ENCODE measurements around the gene LSM10. TPM values are rescaled to one million over a fixed set of nuclear protein-coding genes. Genes with fewer than 3 reads are reported as not detected.

LSM10 gene
- total RNA-seq, 4 donors from 2014 or later = 21.0 to 32.2 (median 27.0) TPM

- intact Hi-C loops (cut with DNase I; ENCODE audit: low total_unique reads) = no loop called here
- TF ChIP-seq POLR2A (IDR thresholded peaks at IDR 0.05) = no peak
- TF ChIP-seq CTCF (IDR thresholded peaks at IDR 0.05) = no peak
- 94% methylated on average over 5 of the region's 5 CpGs for WGBS, 2 donors
- H3K4me3 ChIP-seq (ENCODE audit: low read depth, poor library complexity, severe bottlenecking) = no peak overlapping the region
- no peak for DNase-seq (ENCODE audit: low spot score in 2 of 2)
Measured at GRCh38 chr1:36381405-36381804, 16.3 kb downstream of the LSM10 start.

- H3K4me3 ChIP-seq (ENCODE audit: low read depth, poor library complexity, severe bottlenecking) = no peak overlapping the region
- no peak for DNase-seq (ENCODE audit: low spot score in 2 of 2)
- intact Hi-C loops (cut with DNase I; ENCODE audit: low total_unique reads) = no loop called here
- TF ChIP-seq CTCF (IDR thresholded peaks at IDR 0.05) (no peak), POLR2A (IDR thresholded peaks at IDR 0.05) (no peak)
- 83 to 90% methylated on average over 3 of the region's 3 CpGs for WGBS, 2 donors
Measured at GRCh38 chr1:36380782-36381181, 16.9 kb downstream of the LSM10 start.

GRCh38 chr1:36380143-36380619 is 17.5 kb downstream of the LSM10 start:
- intact Hi-C loops (cut with DNase I; ENCODE audit: low total_unique reads) = no loop called here
- TF ChIP-seq CTCF (IDR thresholded peaks at IDR 0.05) (no peak), POLR2A (IDR thresholded peaks at IDR 0.05) (no peak)
- no peak overlapping the region for H3K4me3 ChIP-seq (ENCODE audit: low read depth, poor library complexity, severe bottlenecking)
- DNase-seq (ENCODE audit: low spot score in 2 of 2) = no peak
- 85 to 88% methylated on average over 5 of the region's 5 CpGs for WGBS, 2 donors

GRCh38 chr1:36377791-36378492 is 19.8 kb downstream of the LSM10 start:
- no peak for DNase-seq (ENCODE audit: low spot score in 2 of 2)
- no peak overlapping the region for H3K4me3 ChIP-seq (ENCODE audit: low read depth, poor library complexity, severe bottlenecking)
- WGBS, 2 donors = 66 to 83% methylated on average over 4 of the region's 4 CpGs
- TF ChIP-seq CTCF (IDR thresholded peaks at IDR 0.05) = no peak
- no peak for TF ChIP-seq POLR2A (IDR thresholded peaks at IDR 0.05)
- intact Hi-C loops (cut with DNase I; ENCODE audit: low total_unique reads) = no loop called here

GRCh38 chr1:36372617-36373016 is 25.1 kb downstream of the LSM10 start:
- no peak for TF ChIP-seq POLR2A (IDR thresholded peaks at IDR 0.05)
- TF ChIP-seq CTCF (IDR thresholded peaks at IDR 0.05) = no peak
- intact Hi-C loops (cut with DNase I; ENCODE audit: low total_unique reads) = no loop called here
- H3K4me3 ChIP-seq (ENCODE audit: low read depth, poor library complexity, severe bottlenecking) = no peak overlapping the region
- DNase-seq (ENCODE audit: low spot score in 2 of 2) = no peak
- WGBS, 2 donors = 81 to 90% methylated on average over 3 of the region's 3 CpGs

Measured in lower leg skin (tissue), 4 donors.